Brain microvascular endothelial cell (primary cell): ENCODE measurements around the gene SERINC3.
A peak's percentile ranks its signal among the peaks of the same experiment; 100 is the strongest.

Experiments
- DNase-seq: peaks from one replicate; pipeline ENCODE4 v3.0.0-alpha.2; 2020
- H3K27ac ChIP-seq: fragments of 250-450 bp; sonication (Bioruptor Pico); 2 replicates; pipeline ENCODE4 v1.5.1; 2020; ENCODE audit warnings: mild to moderate bottlenecking, moderate library complexity
- H3K27me3 ChIP-seq: fragments of 250-450 bp; sonication (Bioruptor Pico); replicated peaks from 2 replicates; pipeline ENCODE4 v1.5.1; 2020; ENCODE audit warnings: mild to moderate bottlenecking
- H3K36me3 ChIP-seq: fragments of 250-450 bp; sonication (Bioruptor Pico); replicated peaks from 2 replicates; pipeline ENCODE4 v1.5.1; 2020; ENCODE audit warnings: mild to moderate bottlenecking
- H3K4me3 ChIP-seq: 2 replicates; pipeline ENCODE4 v1.5.1; 2011; ENCODE audit warnings: low read depth, mild to moderate bottlenecking, control low read depth, low read length, moderate library complexity
- in situ Hi-C: cut with HindIII; loops from 2 replicates; pipeline ENCODE4 v1.10.0; 2017; ENCODE audit warnings: low sequenced_read_pairs, low pct_ligation_motif_present
- TF ChIP-seq, protein P1 (sequence below): IDR thresholded peaks from 2 replicates; pipeline ENCODE4 v1.5.1; 2011; ENCODE audit warnings: low read depth, mild to moderate bottlenecking, moderate library complexity, low read length, control low read depth, inconsistent platforms; ENCODE audit errors: missing control alignments

The SERINC3 gene

DNA sequence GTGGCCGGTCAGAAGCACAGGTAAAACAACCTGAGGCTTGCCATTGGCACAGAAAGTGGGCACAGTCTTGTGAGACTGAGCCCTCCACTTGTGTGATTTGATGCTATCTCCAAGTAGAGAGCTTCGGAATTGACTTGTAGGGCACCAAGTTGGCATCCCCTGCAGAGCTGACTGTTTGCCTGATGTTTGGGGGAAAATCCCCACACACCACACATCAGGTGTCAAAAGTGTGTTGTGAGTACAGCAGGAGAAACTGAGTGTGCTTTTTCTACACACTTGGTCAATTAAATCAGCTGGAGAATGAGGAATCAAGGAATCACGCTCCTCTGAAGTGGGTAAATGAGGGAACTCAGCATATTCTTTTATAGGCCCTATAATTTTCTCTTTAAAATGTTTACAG, 989 bp downstream of the SERINC3 start:
- peak overlapping the region; percentile 100 for H3K27ac ChIP-seq
- H3K4me3 ChIP-seq = peak overlapping the region; percentile 100
- H3K27me3 ChIP-seq = no peaks in the 10 kb centered on the region
- in situ Hi-C loops = no loop called here
- TF ChIP-seq, protein P1, sequence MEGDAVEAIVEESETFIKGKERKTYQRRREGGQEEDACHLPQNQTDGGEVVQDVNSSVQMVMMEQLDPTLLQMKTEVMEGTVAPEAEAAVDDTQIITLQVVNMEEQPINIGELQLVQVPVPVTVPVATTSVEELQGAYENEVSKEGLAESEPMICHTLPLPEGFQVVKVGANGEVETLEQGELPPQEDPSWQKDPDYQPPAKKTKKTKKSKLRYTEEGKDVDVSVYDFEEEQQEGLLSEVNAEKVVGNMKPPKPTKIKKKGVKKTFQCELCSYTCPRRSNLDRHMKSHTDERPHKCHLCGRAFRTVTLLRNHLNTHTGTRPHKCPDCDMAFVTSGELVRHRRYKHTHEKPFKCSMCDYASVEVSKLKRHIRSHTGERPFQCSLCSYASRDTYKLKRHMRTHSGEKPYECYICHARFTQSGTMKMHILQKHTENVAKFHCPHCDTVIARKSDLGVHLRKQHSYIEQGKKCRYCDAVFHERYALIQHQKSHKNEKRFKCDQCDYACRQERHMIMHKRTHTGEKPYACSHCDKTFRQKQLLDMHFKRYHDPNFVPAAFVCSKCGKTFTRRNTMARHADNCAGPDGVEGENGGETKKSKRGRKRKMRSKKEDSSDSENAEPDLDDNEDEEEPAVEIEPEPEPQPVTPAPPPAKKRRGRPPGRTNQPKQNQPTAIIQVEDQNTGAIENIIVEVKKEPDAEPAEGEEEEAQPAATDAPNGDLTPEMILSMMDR = no peak
- peaks cover 3% of the 10 kb centered on the region for H3K36me3 ChIP-seq
- no peak for DNase-seq

DNA sequence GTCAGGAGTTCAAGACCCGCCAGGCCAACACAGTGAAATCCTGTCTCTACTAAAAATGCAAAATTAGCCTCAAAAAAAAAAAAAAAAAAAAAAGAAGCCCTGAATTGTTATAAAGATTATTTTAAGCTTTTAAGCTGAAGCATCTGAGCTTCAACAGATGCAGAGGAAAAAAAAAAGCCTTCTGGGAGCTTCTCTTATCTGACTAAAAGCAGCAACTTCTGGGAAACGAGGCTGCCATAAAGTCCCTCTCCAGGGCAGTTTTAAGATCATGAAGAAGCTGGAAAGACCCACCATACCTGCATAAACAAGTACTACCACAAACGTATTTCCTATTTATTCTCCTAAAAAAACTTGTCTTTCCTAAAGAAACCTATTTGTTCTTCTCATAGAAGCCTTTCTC, 3.6 kb downstream of the SERINC3 start:
- H3K36me3 ChIP-seq = peaks cover 3% of the 10 kb centered on the region
- in situ Hi-C loops = no loop called here
- no peaks in the 10 kb centered on the region for H3K27me3 ChIP-seq
- no peak overlapping the region for H3K4me3 ChIP-seq
- no peak overlapping the region for H3K27ac ChIP-seq
- TF ChIP-seq, protein P1 = no peak
- DNase-seq = no peak

DNA sequence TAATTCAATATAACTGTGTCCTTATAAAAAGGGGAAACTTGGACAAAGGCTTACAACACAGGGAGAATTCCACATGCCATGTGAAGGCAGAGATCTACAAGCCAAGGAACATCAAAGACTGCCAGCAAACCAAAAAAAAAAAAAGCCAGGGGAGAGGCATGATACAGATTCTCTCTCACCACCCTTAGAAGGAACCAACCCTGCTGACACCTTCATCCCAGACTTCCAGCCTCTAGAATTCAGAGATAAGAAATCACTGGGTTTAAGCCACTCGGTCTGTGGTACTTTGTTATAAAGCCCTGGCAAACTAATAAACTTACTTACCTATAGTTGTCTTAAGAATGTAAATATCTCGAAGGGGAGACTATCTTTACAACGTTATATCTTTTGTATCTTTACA, 4.4 kb downstream of the SERINC3 start:
- no peak overlapping the region for H3K27ac ChIP-seq
- DNase-seq = no peak
- in situ Hi-C loops = no loop called here

DNA sequence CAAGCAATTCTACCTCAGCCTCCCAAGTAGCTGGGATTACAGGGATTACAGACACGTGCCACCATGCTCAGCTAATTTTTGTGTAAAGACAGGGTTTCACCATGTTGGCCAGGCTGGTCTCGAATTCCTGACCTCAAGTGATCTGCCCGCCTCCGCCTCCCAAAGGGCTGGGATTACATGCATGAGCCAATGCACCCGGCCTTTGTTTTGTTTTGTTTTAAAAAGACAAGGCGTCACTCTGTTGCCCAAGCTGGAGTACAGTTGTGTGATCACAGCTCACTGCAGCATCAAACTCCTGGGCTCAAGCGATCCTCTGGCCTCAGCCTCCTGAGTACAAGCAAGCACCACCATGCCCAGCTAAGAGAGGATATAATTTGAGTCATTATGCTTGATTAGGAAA, 5.4 kb downstream of the SERINC3 start:
- H3K4me3 ChIP-seq = no peak overlapping the region
- DNase-seq = no peak
- no peaks in the 10 kb centered on the region for H3K27me3 ChIP-seq
- TF ChIP-seq, protein P1 = no peak
- H3K27ac ChIP-seq = no peak overlapping the region
- no peaks in the 10 kb centered on the region for H3K36me3 ChIP-seq
- in situ Hi-C loops = no loop called here

More for the DNA sequence above, 4.4 kb downstream of the SERINC3 start:
- no peak overlapping the region for H3K4me3 ChIP-seq
- peaks cover 3% of the 10 kb centered on the region for H3K36me3 ChIP-seq
- TF ChIP-seq, protein P1 = no peak
- no peaks in the 10 kb centered on the region for H3K27me3 ChIP-seq

DNA sequence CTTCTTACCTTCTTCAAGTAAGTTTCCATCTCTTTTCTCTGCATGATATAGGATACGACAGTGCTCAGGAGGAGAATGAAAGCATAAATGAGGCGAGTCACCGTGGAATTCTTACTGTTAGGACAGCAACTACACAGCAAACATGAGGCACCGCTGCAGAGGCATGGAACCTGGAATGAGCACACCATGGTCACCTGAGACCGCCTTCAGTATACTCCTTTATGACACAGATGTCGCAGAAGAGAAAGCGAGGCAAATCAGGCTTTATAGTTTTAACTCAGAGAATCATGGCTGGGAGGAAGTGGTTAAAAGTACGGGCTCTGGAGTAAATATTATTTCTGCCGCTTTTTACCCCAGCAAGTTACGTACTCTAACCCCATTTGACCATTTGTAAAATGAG, 8.0 kb downstream of the SERINC3 start:
- H3K4me3 ChIP-seq = no peak overlapping the region
- no peak for DNase-seq
- TF ChIP-seq, protein P1 = no peak
- no peaks in the 10 kb centered on the region for H3K27me3 ChIP-seq
- in situ Hi-C loops = no loop called here
- peaks cover 17% of the 10 kb centered on the region for H3K36me3 ChIP-seq
- H3K27ac ChIP-seq = no peak overlapping the region

DNA sequence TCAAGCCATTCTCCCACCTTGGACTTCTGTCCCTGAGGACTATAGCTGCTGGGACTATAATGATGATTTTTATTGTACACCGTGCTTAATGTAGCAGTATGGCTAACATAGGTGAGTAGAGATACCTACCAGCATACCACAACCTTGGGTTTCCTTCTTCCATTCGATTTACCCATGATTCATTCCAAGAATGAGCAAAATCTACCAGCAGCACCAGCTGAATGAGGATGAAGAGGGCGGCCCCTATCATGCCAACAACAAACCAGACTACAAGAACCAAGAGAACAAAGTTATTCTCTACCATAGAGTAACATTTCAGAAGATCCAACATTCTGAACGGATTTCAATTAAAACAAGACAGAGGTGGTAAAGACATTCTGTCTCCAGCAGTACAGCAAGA, 12.1 kb downstream of the SERINC3 start:
- Histone ChIP-seq H3K4me3 (no peak overlapping the region), H3K27ac (no peak overlapping the region), H3K27me3 (no peaks in the 10 kb centered on the region), H3K36me3 (peaks cover 43% of the 10 kb centered on the region)
- no peak for DNase-seq
- in situ Hi-C loops = no loop called here
- TF ChIP-seq, protein P1 = no peak
